Heart right ventricle (tissue), 16 donors: Measurements from ENCODE around the gene CSDE1. TPM values are rescaled to one million over a fixed set of nuclear protein-coding genes. Genes with fewer than 3 reads are reported as not detected.

Experiments used
- ATAC-seq, 8 donors: fragments of 200-7000 bp; cut with Tn5 transposase; one replicate each; pipeline ENCODE4 v1.9.1; 2020; ENCODE audit warnings: mild to moderate bottlenecking in 8 of 8, moderate library complexity in 8 of 8, moderate number of reproducible peaks in 1 of 8
- DNase-seq, 2 donors: peaks; one replicate each; pipeline ENCODE4 v3.0.0-alpha.2; 2020
- H3K27ac ChIP-seq, 10 donors: fragments of 200-600 bp; sonication (generic) in 2 of 10; one replicate each; pipeline versions ENCODE4 v1.5.0 to v1.8.0; 2020 to 2022; ENCODE audit warnings: mild to moderate bottlenecking in 3 of 10
- H3K27me3 ChIP-seq, 7 donors: fragments of 200-600 bp; one replicate each; pipeline ENCODE4 v1.8.0; 2021 to 2022; ENCODE audit warnings: mild to moderate bottlenecking in 2 of 7
- H3K36me3 ChIP-seq, 9 donors: fragments of 200-600 bp; sonication (generic) in 1 of 9; one replicate each; pipeline versions ENCODE4 v1.5.0 to v1.8.0; 2020 to 2022; ENCODE audit warnings: mild to moderate bottlenecking in 2 of 9
- H3K4me1 ChIP-seq, 9 donors: fragments of 200-600 bp; sonication (generic) in 1 of 9; one replicate each; pipeline versions ENCODE4 v1.5.0 to v1.8.0; 2020 to 2022; ENCODE audit warnings: mild to moderate bottlenecking in 4 of 9
- H3K4me3 ChIP-seq, 10 donors: fragments of 200-600 bp; sonication (generic) in 2 of 10; one replicate each; pipeline versions ENCODE4 v1.5.0 to v1.8.0; 2020 to 2022; ENCODE audit warnings: mild to moderate bottlenecking in 7 of 10, moderate library complexity in 2 of 10
- H3K9me3 ChIP-seq, 11 donors: fragments of 200-600 bp in 10 of 11; sonication (generic) in 2 of 11; one replicate each; pipeline versions ENCODE4 v1.5.0 to v1.8.0; 2013 to 2022; ENCODE audit warnings: mild to moderate bottlenecking in 2 of 11, control low read depth in 1 of 11, moderate library complexity in 1 of 11
- WGBS, 2 donors: extraction: QIAGEN DNeasy Blood & Tissue Kit; methylation state at CpG; one replicate each; pipeline ENCODE4 v1.1.7; 2013; ENCODE audit warnings: inconsistent platforms in 1 of 2; 5-methylcytosine and 5-hydroxymethylcytosine counted together
- intact Hi-C, 10 donors: fragments of 100-400 bp; cut with DNase I; formaldehyde crosslinking; loops; one replicate each; pipeline versions ENCODE4 v1.11.1 to v1.14.2; 2022
- polyA plus RNA-seq, 2 donors: library from polyadenylated mRNA; stranded (reverse); fragments of 200-250 nt; gene quantifications; one replicate each; pipeline ENCODE4 v1.2.3, GENCODE V29; 2013
- total RNA-seq, 10 donors: library from RNA; stranded (reverse); fragmentation: NEBNext Ultra II Directional in 3 of 10; extraction: Animal tissue kit (Norgen Biotek cat#: 25700) in 3 of 10; gene quantifications; one replicate each; pipeline versions ENCODE4 v1.2.1 to v1.2.4, GENCODE V29; 2021 to 2023
- TF ChIP-seq, protein P1 (sequence below), 9 donors: fragments of 200-600 bp; sonication (generic) in 2 of 9; IDR thresholded peaks; one replicate each; pipeline versions ENCODE4 v1.5.0 to v1.8.0; 2021 to 2022; ENCODE audit warnings: antibody characterized with exemption in 9 of 9, mild to moderate bottlenecking in 5 of 9, moderate library complexity in 1 of 9
- donor health status: Arrhythmogenic right ventricular cardiomyopathy.
- donor health status: ischemic (EF 13 %, LVEDD 7.1; RV severe dilation, severe dysfunction).
- donor health status: healthy with polysubstance abuse.
- donor health status: DM: no; HTN: yes; CAD: no.
- donor health status: DM: no; HTN: no; CAD: no.
- donor health status: ischemic (EF 25% LVEDD 6.9; RV normal size, moderate dysfunction).
- donor health status: ischemic (EF 25% LVEDD 5.7; RV mildly dilated, moderate dysfunction).
- donor health status: healthy.
- donor health status: DM: yes; HTN: yes; CAD: no.
- donor health status: Ischemic cardiomyopathy.
- donor health status: ischemic (EF 35%, LVEDD 5.7; RV mildly dilated, moderate dysfunction).
- donor health status: nonischemic (EF 11% LVEDD 7.7; RV severe dilation, severe dysfunction).
- donor health status: DM: yes; HTN: yes; CAD: no.
- donor health status: PGD.
- donor health status: ischemic (EF 29% LVEDD 5.4; RV normal size, mild dysfunction).
- donor health status: nonischemic (EF 23%, LVEDD 6.1; RV moderate dilation, normal function).

The CSDE1 gene
- total and polyA plus RNA-seq, 12 donors, result 137 to 1,012 (median 867) TPM

DNA sequence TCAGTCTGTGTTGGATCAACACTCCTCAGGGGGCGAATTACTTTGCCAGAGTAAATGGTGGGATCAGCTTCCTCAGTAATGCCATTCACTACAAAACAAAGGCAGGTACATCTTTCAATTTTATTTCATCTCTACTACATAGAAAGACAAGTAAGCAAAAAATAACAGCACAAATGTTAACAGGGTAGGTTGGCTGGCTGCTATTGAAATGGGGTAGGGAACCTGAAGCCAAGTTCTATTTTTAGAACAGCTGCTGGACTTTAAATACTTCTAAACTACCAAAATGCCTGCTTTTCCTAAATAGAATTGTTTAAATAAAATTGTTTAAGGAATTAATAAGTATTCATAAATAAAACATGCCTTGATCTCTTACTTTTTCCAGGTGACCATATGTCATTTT is 33.9 kb downstream of the CSDE1 start:
- Histone ChIP-seq H3K27me3 (no peaks in the 10 kb centered on the region), H3K27ac (peak overlapping the region in 1 of 10 donors; percentile 9), H3K4me3 (no peak overlapping the region), H3K4me1 (peaks cover 0 to 30% (median 12%) of the 10 kb centered on the region in 9 donors), H3K9me3 (no peaks in the 10 kb centered on the region), H3K36me3 (peaks cover 4 to 100% (median 89%) of the 10 kb centered on the region in 9 donors)
- DNase-seq (no peak), ATAC-seq (peak in 4 of 8 donors; percentile 35 to 66 (median 60))
- intact Hi-C loops, result no loop called here
- TF ChIP-seq, protein P1, sequence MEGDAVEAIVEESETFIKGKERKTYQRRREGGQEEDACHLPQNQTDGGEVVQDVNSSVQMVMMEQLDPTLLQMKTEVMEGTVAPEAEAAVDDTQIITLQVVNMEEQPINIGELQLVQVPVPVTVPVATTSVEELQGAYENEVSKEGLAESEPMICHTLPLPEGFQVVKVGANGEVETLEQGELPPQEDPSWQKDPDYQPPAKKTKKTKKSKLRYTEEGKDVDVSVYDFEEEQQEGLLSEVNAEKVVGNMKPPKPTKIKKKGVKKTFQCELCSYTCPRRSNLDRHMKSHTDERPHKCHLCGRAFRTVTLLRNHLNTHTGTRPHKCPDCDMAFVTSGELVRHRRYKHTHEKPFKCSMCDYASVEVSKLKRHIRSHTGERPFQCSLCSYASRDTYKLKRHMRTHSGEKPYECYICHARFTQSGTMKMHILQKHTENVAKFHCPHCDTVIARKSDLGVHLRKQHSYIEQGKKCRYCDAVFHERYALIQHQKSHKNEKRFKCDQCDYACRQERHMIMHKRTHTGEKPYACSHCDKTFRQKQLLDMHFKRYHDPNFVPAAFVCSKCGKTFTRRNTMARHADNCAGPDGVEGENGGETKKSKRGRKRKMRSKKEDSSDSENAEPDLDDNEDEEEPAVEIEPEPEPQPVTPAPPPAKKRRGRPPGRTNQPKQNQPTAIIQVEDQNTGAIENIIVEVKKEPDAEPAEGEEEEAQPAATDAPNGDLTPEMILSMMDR (IDR thresholded peaks at IDR 0.05), result no peak
- WGBS, 2 donors, result 69 to 75% methylated on average over 1 of the region's 1 CpG

DNA sequence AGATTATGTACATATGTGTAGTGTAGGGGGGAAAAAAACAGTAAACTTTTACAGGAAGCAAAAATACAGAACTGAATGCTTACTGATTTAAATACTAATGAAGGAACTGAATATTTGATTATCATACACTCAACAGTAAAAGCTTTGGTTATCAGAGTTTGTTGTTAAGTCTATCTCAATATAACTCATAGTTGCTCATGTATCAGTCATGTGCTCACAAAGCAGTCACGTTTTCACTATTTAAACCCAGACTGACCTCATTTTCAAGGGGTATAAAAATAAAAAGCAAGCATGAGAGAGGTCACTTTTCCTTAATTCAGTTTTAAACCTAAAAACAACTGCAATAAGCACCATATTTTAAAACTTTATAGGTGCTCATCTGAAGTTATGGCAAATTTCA is 34.3 kb downstream of the CSDE1 start:
- ATAC-seq, result no peak
- Histone ChIP-seq H3K4me1 (peaks cover 0 to 25% (median 12%) of the 10 kb centered on the region in 9 donors), H3K27ac (no peak overlapping the region), H3K27me3 (no peaks in the 10 kb centered on the region), H3K36me3 (peaks cover 4 to 100% (median 89%) of the 10 kb centered on the region in 9 donors), H3K9me3 (no peaks in the 10 kb centered on the region), H3K4me3 (no peak overlapping the region)
- 0 to 15% methylated on average over 1 of the region's 1 CpG for WGBS, 2 donors
- intact Hi-C loops, result no loop called here
- TF ChIP-seq, protein P1 (IDR thresholded peaks at IDR 0.05), result no peak
- DNase-seq, result no peak

DNA sequence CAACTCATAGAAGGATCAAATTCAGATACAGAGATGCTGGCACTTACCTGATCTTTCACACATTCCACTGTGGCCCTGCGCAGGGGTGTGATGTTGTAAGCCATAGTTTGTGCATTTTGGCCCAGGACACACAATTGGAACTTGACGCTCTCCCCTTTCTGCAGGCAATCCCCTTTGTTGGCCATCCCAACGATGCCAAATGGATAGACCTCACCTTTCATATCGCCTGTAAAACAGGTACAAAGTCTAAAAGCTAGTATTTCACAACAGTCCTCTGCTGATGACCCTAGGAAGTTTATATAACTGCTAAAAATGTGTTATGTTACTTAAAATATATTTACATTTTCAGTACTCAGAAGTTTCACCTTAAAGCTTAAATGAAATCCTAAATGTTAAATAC is 37.3 kb downstream of the CSDE1 start:
- H3K4me3 ChIP-seq, result no peak overlapping the region
- H3K36me3 ChIP-seq, result peaks cover 3 to 84% (median 76%) of the 10 kb centered on the region in 9 donors
- intact Hi-C loops, result no loop called here
- ATAC-seq, result no peak
- no peaks in the 10 kb centered on the region for H3K27me3 ChIP-seq
- no peak for DNase-seq
- no peak overlapping the region for H3K27ac ChIP-seq
- H3K9me3 ChIP-seq, result no peaks in the 10 kb centered on the region
- TF ChIP-seq, protein P1 (IDR thresholded peaks at IDR 0.05), result no peak
- WGBS, 2 donors, result 95 to 96% methylated on average over 4 of the region's 4 CpGs
- peaks cover under 1 to 31% (median 17%) of the 10 kb centered on the region in 9 donors for H3K4me1 ChIP-seq

DNA sequence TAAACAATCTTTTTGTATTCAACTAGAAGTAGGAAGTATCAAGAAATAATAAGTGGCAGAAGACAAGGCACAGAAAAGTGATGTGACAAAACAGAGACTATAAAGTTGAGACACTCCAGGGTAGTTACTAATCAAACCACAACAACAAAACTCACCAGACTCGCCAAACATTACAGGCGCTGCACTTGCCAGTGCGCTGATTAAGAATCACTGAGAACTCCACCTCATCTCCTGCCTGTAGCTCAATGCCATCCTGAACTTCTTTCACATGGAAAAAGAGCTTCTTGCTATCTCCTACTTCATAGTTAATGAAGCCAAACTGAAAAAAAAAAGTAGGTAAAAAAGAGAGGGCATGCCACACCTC is 38.4 kb downstream of the CSDE1 start:
- Histone ChIP-seq H3K27ac (no peak overlapping the region), H3K36me3 (peaks cover 0 to 81% (median 66%) of the 10 kb centered on the region in 9 donors), H3K4me3 (no peak overlapping the region), H3K4me1 (peaks cover 4 to 37% (median 23%) of the 10 kb centered on the region in 9 donors), H3K27me3 (no peaks in the 10 kb centered on the region), H3K9me3 (no peaks in the 10 kb centered on the region)
- no peak for ATAC-seq
- intact Hi-C loops, result loop anchor here in 5 of 10 donors (5.0 to 10.0 kb wide), 5 partner anchors 33 to 137 kb away; partner anchors contain the start of genes BCAS2 (in 4 of the 5), CSDE1 (in 1 of the 5) and SIKE1 (in 1 of the 5)
- WGBS, 2 donors, result 87 to 88% methylated on average over 3 of the region's 3 CpGs
- TF ChIP-seq, protein P1 (IDR thresholded peaks at IDR 0.05), result no peak
- no peak for DNase-seq
